SK-N-SH (cell line): Measurements from ENCODE around the gene RAB1B. TPM values are rescaled to one million over a fixed set of nuclear protein-coding genes. Genes with fewer than 3 reads are reported as not detected.

Experiments
- CTCF ChIA-PET: fragments of 300-600, 350-600 bp; formaldehyde crosslinking; extraction: SDS; loops from one replicate; lab custom pipeline; 2021; lab: Yijun Ruan, JAX
- POLR2A ChIA-PET: fragments of 350-600 bp; sonication (Branson Sonifier 250); formaldehyde crosslinking; extraction: SDS; loops from one replicate; lab custom pipeline; 2020; ENCODE audit warnings: antibody characterized with exemption, inconsistent platforms; lab: Yijun Ruan, JAX
- DNase-seq: peaks from one replicate; pipeline ENCODE4 v3.0.0; 2012
- H2AFZ ChIP-seq: fragments of 200-600 bp; sonication (generic); 2 replicates; pipeline ENCODE4 v1.8.1; 2016; ENCODE audit warnings: antibody characterized with exemption, mild to moderate bottlenecking, low read depth
- H3F3A ChIP-seq: fragments of 200-600 bp; sonication (generic); replicated peaks from 2 replicates; pipeline ENCODE3; 2016; ENCODE audit warnings: antibody characterized with exemption, mild to moderate bottlenecking; ENCODE audit not compliant: insufficient read depth
- H3K27ac ChIP-seq, 2 experiments: fragments of 200-500 bp in 1 of 2; fragments of 200-600 bp in 1 of 2; sonication (Bioruptor generic) in 1 of 2; sonication (generic), shearing (Covaris generic) in 1 of 2; 2 replicates each; pipeline versions ENCODE4 v1.5.1 to v1.6.1; 2014 to 2016; ENCODE audit warnings: low read depth in 2 of 2, inconsistent platforms in 1 of 2, low read length in 1 of 2, mild to moderate bottlenecking in 1 of 2, mixed read lengths in 1 of 2
- H3K27me3 ChIP-seq: fragments of 200-600 bp; sonication (generic), shearing (Covaris generic); 2 replicates; pipeline ENCODE4 v1.6.1; 2016; ENCODE audit warnings: mixed run types; ENCODE audit not compliant: insufficient read depth
- H3K36me3 ChIP-seq, 2 experiments: fragments of 200-500 bp in 1 of 2; fragments of 200-600 bp in 1 of 2; sonication (Bioruptor generic) in 1 of 2; sonication (generic) in 1 of 2; replicated peaks in 1 of 2; 2 replicates each; pipeline versions ENCODE3 to v1.5.1; 2014 to 2016; ENCODE audit warnings: low read length in 1 of 2, mild to moderate bottlenecking in 1 of 2; ENCODE audit not compliant: insufficient read depth in 2 of 2, control insufficient read depth in 1 of 2
- H3K4me1 ChIP-seq, 2 experiments: fragments of 200-500 bp in 1 of 2; fragments of 200-600 bp in 1 of 2; sonication (Bioruptor generic) in 1 of 2; sonication (generic), shearing (Covaris generic) in 1 of 2; 2 replicates each; pipeline versions ENCODE4 v1.5.1 to v1.6.1; 2014 to 2016; ENCODE audit warnings: low read depth in 1 of 2, low read length in 1 of 2, mixed run types in 1 of 2; ENCODE audit not compliant: insufficient read depth in 2 of 2, control insufficient read depth in 1 of 2
- H3K4me2 ChIP-seq: fragments of 200-600 bp; sonication (generic), shearing (Covaris generic); 2 replicates; pipeline ENCODE4 v1.6.1; 2017; ENCODE audit warnings: mixed run types
- H3K4me3 ChIP-seq, 2 experiments: fragments of 200-500 bp in 1 of 2; fragments of 200-600 bp in 1 of 2; sonication (Bioruptor generic) in 1 of 2; sonication (generic), shearing (Covaris generic) in 1 of 2; 2 replicates each; pipeline versions ENCODE4 v1.5.1 to v1.8.1; 2014 to 2016; ENCODE audit warnings: low read depth in 2 of 2, inconsistent platforms in 1 of 2, low read length in 1 of 2, mild to moderate bottlenecking in 1 of 2, mixed read lengths in 1 of 2, moderate library complexity in 1 of 2
- H3K79me2 ChIP-seq: fragments of 200-600 bp; sonication (generic); 2 replicates; pipeline ENCODE4 v1.8.1; 2017; ENCODE audit warnings: mild to moderate bottlenecking; ENCODE audit not compliant: insufficient read depth
- H3K9ac ChIP-seq: fragments of 200-600 bp; sonication (generic); 2 replicates; pipeline ENCODE4 v1.6.1; 2017; ENCODE audit warnings: mixed run types
- H3K9me2 ChIP-seq: fragments of 200-600 bp; sonication (generic); 2 replicates; pipeline ENCODE4 v1.6.1; 2017; ENCODE audit warnings: mixed run types
- H3K9me3 ChIP-seq: fragments of 200-600 bp; sonication (generic); 2 replicates; pipeline ENCODE4 v1.6.1; 2017; ENCODE audit warnings: mixed run types, mild to moderate bottlenecking, moderate library complexity
- H4K20me1 ChIP-seq: fragments of 200-600 bp; sonication (generic); 2 replicates; pipeline ENCODE4 v1.6.1; 2017; ENCODE audit warnings: mild to moderate bottlenecking, mixed run types; ENCODE audit not compliant: insufficient read depth
- CTCF ChIP-seq: fragments of 200-600 bp; sonication (generic); IDR thresholded peaks from 2 replicates; pipeline ENCODE4 v1.6.1; 2017; ENCODE audit warnings: antibody characterized with exemption, mild to moderate bottlenecking, moderate library complexity
- FOXJ3 ChIP-seq: sonication (generic); formaldehyde crosslinking; IDR thresholded peaks from 2 replicates; pipeline ENCODE4 v1.5.1; 2020; ENCODE audit warnings: mild to moderate bottlenecking, missing genetic modification reagents
- REST ChIP-seq: IDR thresholded peaks from 2 replicates; pipeline ENCODE4 v1.6.1; 2012; ENCODE audit warnings: mild to moderate bottlenecking, low read depth, low read length, moderate library complexity
- RFX5 ChIP-seq: IDR thresholded peaks from 2 replicates; pipeline ENCODE4 v1.6.1; 2012; ENCODE audit warnings: mild to moderate bottlenecking, improper control_type of control experiment, low read length
- TAF1 ChIP-seq: IDR thresholded peaks from 2 replicates; pipeline ENCODE4 v1.6.1; 2012; ENCODE audit warnings: low read depth, mild to moderate bottlenecking, low read length, moderate library complexity, borderline replicate concordance
- TCF12 ChIP-seq: IDR thresholded peaks from 2 replicates; pipeline ENCODE4 v1.4.0; 2012
- WGBS: methylation state at CpG from one replicate; pipeline ENCODE4 v1.1.6; 2017; ENCODE audit warnings: low lambda C conversion rate; 5-methylcytosine and 5-hydroxymethylcytosine counted together
- polyA plus RNA-seq, 3 experiments: library from polyadenylated mRNA; depleted of rRNA; stranded (reverse); fragments of >200 nt; gene quantifications; 2 replicates each; pipeline ENCODE4 v1.2.3, GENCODE V29; 2012
- TF ChIP-seq, protein P1 (sequence below): IDR thresholded peaks from 2 replicates; pipeline ENCODE4; 2012
- TF ChIP-seq, protein P2 (sequence below): IDR thresholded peaks from 2 replicates; pipeline ENCODE4 v1.4.0; 2012; ENCODE audit warnings: low read depth, borderline replicate concordance

The RAB1B gene
- polyA plus RNA-seq, 1 of the 3 experiments (the other 2 are of a cell fraction): 208 TPM

GRCh38 chr11:66263785-66264184 lies 4.7 kb upstream of the RAB1B start (continued):
- TF ChIP-seq, protein P1, sequence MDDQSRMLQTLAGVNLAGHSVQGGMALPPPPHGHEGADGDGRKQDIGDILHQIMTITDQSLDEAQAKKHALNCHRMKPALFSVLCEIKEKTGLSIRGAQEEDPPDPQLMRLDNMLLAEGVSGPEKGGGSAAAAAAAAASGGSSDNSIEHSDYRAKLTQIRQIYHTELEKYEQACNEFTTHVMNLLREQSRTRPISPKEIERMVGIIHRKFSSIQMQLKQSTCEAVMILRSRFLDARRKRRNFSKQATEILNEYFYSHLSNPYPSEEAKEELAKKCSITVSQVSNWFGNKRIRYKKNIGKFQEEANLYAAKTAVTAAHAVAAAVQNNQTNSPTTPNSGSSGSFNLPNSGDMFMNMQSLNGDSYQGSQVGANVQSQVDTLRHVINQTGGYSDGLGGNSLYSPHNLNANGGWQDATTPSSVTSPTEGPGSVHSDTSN: no peak
- TF ChIP-seq FOXJ3 (CRISPR knock-in tag): no peak

DNA sequence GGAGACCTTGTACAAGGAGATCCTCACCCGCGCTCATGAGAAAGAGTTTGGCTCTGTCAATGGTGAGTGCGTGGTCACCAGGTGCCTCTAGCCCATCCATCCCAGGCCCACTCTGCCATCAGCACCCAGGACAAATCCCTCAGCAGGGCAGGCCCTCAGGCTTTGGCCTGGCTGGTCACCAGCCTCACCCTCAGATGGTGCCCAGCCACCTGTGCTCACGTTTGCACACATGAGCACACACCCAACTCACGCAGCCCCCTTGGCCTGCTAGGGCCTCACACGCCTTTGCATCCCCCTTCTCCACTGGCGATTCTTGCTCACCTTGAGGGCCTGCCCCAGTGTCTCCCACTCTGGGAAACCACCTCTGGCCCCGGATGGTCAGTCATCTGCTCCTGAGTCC lies 4.1 kb upstream of the RAB1B start:
- no peaks in the 10 kb centered on the region for H3K27me3 ChIP-seq
- no peak overlapping the region for H3K4me2 ChIP-seq
- TF ChIP-seq CTCF (no peak), TCF12 (no peak), TAF1 (no peak), REST (no peak), RFX5 (no peak), FOXJ3 (CRISPR knock-in tag) (no peak)
- no peak overlapping the region for H3K4me3 ChIP-seq
- H3K79me2 ChIP-seq: peaks cover 16% of the 10 kb centered on the region
- ChIA-PET CTCF (interaction anchor here (1.0 to 9.4 kb wide), 5 partner anchors 13 to 39 kb away, joined by 3 to 111 read pairs (median 4); partner anchors contain the start of gene CNIH2), POLR2A (no interaction called here)
- peaks cover 18 to 59% of the 10 kb centered on the region in 2 experiments for H3K36me3 ChIP-seq
- H3K9me3 ChIP-seq: no peaks in the 10 kb centered on the region
- H4K20me1 ChIP-seq: peaks cover 9% of the 10 kb centered on the region; the same call in 1 of the 2 replicates
- DNase-seq: no peak
- 84% methylated on average over 6 of the region's 8 CpGs for WGBS
- no peak overlapping the region for H2AFZ ChIP-seq
- peaks cover 13% of the 10 kb centered on the region for H3F3A ChIP-seq
- H3K27ac ChIP-seq: no peak overlapping the region
- no peaks in the 10 kb centered on the region for H3K9me2 ChIP-seq
- no peak overlapping the region for H3K9ac ChIP-seq
- H3K4me1 ChIP-seq: peaks cover 0 to 13% of the 10 kb centered on the region in 2 experiments; a peak in 1 of 4 replicates

DNA sequence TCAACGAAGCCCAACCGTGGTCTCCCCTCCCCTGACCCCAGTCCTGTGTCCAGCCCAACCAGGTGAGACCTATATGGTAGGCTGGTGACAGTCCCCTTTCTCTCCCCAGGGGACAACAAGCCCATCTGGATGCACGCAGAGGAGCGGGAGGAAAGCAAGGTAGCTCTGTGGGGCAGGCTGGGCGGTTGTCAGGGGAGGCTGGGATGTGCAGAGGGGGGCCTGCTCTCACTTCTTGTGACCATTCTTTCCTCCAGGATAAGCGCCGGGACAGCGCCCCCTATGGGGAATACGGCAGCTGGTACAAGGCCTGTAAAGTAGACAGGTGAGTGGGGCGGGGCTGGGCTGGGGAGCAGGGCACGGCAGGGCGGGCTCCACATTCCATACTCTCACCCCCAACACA lies 3.5 kb upstream of the RAB1B start:
- TF ChIP-seq, protein P2, sequence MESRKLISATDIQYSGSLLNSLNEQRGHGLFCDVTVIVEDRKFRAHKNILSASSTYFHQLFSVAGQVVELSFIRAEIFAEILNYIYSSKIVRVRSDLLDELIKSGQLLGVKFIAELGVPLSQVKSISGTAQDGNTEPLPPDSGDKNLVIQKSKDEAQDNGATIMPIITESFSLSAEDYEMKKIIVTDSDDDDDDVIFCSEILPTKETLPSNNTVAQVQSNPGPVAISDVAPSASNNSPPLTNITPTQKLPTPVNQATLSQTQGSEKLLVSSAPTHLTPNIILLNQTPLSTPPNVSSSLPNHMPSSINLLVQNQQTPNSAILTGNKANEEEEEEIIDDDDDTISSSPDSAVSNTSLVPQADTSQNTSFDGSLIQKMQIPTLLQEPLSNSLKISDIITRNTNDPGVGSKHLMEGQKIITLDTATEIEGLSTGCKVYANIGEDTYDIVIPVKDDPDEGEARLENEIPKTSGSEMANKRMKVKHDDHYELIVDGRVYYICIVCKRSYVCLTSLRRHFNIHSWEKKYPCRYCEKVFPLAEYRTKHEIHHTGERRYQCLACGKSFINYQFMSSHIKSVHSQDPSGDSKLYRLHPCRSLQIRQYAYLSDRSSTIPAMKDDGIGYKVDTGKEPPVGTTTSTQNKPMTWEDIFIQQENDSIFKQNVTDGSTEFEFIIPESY: no peak
- peak; percentile 59 for TF ChIP-seq CTCF
- H3K27me3 ChIP-seq: no peaks in the 10 kb centered on the region
- CTCF ChIA-PET: interaction anchor here (0.6 to 9.4 kb wide), 8 partner anchors 9 to 40 kb away, joined by 3 to 111 read pairs (median 3); partner anchors contain the start of genes CNIH2 and TMEM151A
- H3F3A ChIP-seq: peaks cover 16% of the 10 kb centered on the region
- H3K79me2 ChIP-seq: peaks cover 16% of the 10 kb centered on the region
- no peaks in the 10 kb centered on the region for H3K9me3 ChIP-seq
- H3K4me1 ChIP-seq: peaks cover 4 to 14% of the 10 kb centered on the region in 2 experiments; a peak in 2 of 4 replicates
- H2AFZ ChIP-seq: no peak overlapping the region
- H3K36me3 ChIP-seq: peaks cover 19 to 54% of the 10 kb centered on the region in 2 experiments
- H3K4me2 ChIP-seq: no peak overlapping the region
- 88% methylated on average over 11 of the region's 12 CpGs for WGBS
- H3K27ac ChIP-seq: no peak overlapping the region
- no peak overlapping the region for H3K9ac ChIP-seq
- H4K20me1 ChIP-seq: peaks cover 3% of the 10 kb centered on the region; the same call in 1 of the 2 replicates
- no peaks in the 10 kb centered on the region for H3K9me2 ChIP-seq
- POLR2A ChIA-PET: no interaction called here
- DNase-seq: peak; percentile 59
- H3K4me3 ChIP-seq: no peak overlapping the region
